ENCODE results near the gene VPS39.
"Not testable (repeated sequence)": the region's sequence is repeated elsewhere in the genome, so short reads cannot be mapped to it uniquely, and the experiment has no call there.

Gene VPS39, protein sequence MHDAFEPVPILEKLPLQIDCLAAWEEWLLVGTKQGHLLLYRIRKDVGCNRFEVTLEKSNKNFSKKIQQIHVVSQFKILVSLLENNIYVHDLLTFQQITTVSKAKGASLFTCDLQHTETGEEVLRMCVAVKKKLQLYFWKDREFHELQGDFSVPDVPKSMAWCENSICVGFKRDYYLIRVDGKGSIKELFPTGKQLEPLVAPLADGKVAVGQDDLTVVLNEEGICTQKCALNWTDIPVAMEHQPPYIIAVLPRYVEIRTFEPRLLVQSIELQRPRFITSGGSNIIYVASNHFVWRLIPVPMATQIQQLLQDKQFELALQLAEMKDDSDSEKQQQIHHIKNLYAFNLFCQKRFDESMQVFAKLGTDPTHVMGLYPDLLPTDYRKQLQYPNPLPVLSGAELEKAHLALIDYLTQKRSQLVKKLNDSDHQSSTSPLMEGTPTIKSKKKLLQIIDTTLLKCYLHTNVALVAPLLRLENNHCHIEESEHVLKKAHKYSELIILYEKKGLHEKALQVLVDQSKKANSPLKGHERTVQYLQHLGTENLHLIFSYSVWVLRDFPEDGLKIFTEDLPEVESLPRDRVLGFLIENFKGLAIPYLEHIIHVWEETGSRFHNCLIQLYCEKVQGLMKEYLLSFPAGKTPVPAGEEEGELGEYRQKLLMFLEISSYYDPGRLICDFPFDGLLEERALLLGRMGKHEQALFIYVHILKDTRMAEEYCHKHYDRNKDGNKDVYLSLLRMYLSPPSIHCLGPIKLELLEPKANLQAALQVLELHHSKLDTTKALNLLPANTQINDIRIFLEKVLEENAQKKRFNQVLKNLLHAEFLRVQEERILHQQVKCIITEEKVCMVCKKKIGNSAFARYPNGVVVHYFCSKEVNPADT

DNA sequence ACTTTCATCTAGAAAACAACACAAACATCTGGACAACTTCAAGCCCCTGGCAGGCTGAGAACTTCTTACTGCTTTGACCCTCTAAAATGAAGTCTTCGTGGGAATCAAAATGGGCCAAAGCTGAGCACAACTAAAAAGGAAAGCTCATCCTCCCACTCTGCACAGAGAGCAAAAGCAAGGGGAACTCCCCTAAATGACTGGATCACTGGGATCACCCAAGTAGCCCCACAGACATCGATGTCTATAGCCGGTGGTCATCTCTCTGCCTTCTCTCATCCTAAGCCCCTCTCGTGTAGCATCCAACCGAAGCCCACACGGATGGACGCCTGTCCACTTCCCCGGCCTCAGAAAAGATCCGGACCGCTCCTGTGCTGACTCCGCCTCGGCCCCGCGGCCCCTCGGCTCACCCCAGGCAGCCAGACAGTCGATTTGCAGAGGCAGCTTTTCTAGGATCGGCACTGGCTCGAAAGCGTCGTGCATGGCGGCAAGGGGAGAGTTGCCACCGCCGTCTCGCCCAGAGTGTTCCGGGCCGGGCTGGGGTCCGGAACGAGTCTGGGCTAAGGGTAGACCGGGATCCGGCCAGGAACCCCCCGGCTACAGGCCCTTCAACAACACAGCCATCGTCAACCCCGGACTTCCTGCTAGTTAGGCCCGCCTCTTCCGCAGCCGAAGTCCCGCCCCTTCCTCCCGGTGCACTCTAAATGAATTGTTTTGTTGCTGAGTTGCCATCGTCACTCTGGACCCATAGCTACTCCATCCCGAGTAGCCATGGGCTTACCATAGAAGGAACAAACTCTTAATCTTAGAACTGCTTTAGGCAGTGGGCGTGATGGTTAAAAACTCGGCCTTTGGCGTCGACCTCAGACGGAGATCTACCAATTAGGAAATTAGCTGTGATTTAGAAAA, at the start of gene VPS39:
Gene VPS39 (minus strand): TSS at position 631 of the 906 bp plus-strand sequence. CDS start 151 bp downstream, at position 480.
- peak; percentile 79 for DNase-seq (ENCODE audit: low read depth)

DNA sequence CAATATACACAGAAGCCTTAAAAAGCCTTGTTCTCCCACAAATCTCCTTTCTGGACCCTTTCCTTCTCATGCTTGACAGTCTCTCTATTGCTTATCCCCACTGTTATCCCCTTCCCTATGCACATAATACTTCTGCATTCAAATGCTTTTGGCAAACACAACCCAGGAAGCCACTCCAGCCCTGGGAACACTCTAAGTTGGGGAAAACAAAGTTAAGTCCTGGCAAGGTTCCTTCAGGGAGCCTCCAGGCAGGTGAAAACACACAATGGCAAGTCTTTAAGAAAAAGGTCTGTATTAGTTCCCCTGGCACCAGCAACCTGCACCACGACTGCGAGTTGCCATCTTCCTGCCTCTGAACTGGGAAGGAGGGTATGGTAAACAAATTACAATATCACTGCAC, 45.2 kb upstream of the VPS39 start:
- DNase-seq (ENCODE audit: low read depth) = no peak

DNA sequence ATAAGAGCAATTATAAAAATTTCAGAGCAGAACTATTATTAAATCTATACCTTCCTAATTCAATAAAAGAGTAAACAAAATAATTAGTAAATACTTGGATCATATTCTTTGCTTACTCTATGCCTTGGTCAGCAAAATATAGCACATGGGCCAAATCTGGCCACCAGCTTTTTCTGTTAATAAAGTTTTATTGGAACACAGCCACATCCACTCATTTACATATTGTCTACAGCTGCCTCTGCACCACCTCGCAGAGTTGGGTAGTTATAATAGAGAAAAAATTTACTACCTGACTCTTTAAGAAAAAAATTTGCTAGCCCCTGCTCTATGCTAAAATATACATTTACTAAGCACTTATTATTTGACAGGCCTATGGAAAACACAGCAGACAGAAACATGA, 32.7 kb upstream of the VPS39 start:
- DNase-seq (ENCODE audit: low read depth) = no peak

DNA sequence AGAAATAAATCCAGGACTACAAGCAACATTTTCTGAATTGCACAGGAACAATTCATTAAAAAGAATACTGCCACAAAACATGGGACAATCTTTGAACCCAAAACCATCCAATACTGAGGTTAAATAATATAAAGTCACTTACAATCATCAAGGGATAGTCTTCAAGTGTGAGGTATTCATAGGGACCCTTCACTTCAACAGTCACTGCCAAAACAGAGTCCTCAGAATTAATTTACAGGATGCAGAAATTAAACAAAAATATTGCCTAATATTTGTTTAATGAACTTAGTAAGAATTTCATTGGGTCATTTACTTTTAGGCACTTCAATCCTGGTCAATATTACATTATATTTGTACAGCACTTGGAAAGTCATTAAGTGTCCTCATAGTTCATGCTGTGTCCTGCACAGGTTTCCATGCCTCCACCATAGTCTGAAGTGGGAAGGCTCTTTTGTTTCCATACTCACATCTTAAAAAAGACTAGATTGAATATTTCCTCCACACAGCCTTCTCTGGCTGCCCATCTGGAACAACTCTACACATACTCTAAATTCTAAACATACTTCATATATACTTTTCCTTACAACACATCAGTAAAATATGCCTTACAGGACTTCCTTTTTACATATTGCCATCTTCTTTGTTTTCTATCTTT, 31.6 kb upstream of the VPS39 start:
- DNase-seq (ENCODE audit: low read depth) = no peak

DNA sequence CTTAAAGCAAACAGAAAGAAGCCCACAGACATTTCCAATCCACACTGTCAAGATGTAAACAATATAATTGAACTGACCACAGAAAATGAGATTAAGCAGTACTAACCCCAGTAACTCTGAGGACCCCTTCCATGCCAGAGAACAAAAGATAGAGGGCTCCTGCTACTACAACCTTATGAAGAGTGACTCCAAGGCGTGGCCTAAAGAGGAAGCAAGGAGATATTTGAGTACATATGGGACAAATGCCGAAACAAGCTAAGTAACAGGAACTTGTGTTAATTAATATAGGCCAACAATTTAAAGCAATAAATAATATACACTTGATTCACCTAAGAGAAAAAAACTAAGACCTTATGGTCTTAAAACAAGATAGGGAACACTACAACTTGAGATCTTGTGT, 25.0 kb upstream of the VPS39 start:
- no peak for DNase-seq (ENCODE audit: low read depth)

DNA sequence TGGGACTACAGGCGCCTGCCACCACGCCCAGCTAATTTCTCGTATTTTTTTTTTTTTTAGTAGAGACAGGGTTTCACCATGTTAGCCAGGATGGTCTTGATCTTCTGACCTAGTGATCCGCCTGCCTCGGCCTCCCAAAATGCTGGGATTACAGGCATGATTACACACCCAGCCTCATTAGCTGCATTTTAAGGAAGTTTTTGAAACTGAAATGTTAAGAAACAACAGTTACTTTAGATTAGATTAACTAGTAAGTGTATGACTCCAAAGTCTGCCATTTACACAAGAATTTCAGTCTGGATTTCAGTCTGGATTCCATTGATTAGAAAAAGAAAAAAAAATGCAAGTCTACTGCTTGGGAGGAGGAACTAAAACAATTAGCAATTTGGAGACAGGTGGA, 24.5 kb upstream of the VPS39 start:
- DNase-seq (ENCODE audit: low read depth) = no peak

DNA sequence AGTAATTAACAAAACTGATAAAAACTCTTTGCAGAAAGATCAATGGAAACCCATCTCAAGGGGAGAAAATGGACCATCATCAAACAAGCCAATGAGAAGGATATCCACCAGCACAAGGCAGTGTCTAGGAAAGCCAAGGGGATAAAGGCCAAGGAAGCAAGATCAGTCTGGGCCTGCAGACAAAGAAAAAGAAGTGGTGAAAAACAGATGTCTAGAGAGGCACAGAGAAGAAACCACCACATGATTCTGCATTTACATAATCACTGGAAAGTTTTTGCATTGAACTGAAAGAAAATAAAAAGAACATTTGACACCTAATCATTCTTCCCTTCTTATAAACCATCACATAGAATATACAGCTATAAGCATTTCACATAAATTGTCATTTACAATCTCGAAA, 23.0 kb upstream of the VPS39 start:
- no peak for DNase-seq (ENCODE audit: low read depth)

DNA sequence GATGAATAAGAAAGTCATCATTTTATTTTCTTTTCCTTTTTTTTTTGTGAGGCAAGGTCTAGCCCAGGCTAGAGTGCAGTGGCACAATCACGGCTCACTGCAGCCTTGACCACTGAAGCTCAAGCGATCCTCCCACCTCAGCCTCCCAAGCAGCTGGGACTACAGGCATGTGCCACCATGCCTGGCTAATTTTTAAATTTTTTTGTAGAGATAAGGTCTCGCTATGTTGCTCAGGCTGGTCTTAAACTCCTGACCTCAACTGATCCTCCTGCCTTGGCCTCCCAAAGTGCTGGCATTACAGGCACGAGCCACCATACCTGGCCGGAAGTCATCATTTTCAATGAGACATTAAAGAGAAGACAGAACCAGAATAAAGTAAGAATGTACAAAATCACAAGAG, 20.9 kb upstream of the VPS39 start:
- not testable (repeated sequence) for DNase-seq (ENCODE audit: low read depth)

DNA sequence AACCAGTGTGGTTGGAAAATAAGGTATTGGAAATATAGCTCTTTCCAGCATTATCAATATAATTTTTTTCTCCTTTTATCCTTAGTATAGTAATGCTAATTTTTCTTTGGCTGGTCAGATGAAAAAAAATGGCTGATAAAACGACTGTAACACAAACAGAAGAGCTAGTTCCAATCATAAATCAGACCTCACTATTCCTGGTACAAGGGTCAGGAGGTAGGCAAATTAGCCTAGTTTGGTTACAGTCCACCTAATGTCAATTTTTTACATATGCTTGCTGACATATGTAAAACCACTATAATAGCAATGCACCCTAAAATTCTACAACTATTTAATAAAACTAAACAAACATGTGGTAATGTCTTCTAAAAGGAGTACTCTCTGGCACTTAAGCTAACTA, 19.9 kb upstream of the VPS39 start:
- DNase-seq (ENCODE audit: low read depth) = no peak

DNA sequence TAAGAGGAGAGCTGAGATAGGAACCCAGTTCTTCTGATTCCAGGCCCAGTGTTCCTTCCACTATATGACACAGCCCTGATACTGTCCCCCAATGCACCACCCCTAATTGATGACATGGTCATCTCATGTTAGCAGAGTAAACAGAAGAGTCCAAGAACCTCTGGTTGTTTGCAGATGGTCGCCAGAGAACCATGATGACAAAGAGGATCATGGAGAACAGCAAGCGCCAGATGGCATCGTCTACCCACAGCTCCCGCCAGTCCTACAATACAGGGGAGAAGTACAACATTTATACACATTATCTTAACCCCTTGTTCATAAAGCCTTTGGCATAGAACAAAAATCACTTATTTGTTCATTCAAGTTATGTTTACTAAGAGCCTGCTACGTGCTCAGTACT, 18.5 kb upstream of the VPS39 start:
- no peak for DNase-seq (ENCODE audit: low read depth)

DNA sequence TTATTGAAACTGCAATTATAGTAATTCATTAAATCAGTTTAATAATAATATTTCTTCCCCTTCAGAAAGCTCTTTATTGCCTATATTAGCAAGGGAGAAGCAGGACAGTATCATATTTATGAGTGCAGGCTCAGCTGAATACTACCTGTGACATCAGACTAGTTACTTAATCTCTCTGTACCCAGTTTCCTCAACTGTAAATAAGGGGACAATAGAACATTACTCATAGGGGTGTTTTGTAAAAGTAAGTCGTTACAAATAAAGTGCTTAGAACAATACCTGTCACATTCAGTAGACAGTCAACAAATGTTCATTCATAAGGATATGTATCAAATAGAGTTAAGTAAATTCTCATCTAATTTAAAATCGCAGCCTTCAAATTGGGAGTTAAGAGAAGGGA, 12.1 kb upstream of the VPS39 start:
- no peak for DNase-seq (ENCODE audit: low read depth)

DNA sequence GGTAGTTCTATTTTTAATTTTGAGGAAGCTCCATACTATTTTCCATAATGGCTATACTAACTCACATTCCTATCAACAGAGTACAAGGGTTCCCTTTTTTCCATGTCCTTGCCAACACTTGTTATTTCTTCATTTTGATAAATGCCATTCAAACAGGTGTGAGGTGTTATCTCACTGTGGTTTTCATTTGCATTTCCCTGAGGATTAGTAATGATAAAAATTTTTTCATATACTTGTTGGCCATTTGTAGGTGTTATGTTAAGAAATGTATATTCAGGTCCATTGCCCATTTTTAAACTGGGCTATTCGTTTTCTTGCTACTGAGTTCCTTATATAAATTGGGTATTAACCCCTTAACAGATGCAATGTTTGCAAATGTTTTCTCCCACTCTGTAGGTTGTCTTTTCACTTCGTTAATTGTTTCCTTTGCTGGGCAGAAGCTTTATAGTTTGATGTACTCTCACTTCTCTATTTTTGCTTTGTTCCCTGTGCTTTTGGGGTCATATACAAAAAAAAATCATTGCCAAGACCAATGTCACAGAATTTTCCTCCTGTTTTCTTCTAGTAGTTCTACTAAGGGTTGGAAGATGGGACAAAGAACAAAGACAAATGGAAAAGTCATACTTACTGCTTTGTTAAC, 11.0 kb upstream of the VPS39 start:
- no peak for DNase-seq (ENCODE audit: low read depth)

DNA sequence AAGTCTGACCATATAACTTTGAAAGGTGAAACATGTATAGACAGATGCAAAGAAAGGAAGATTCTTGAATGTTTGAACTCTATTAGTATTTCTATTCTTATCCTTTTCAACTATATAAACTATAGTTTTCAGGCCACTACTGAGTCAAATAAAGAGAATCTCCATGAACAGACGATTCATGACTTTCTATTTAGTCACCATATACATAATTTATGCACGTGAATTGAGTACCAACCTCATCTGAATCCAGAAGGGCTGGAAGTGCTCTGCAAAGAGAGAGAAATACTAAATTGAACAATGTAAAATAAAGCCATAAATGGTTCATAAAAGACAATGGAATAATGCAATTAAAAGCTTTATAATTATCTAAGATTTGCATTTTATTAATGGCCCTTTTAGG, 9.5 kb upstream of the VPS39 start:
- DNase-seq (ENCODE audit: low read depth) = no peak

DNA sequence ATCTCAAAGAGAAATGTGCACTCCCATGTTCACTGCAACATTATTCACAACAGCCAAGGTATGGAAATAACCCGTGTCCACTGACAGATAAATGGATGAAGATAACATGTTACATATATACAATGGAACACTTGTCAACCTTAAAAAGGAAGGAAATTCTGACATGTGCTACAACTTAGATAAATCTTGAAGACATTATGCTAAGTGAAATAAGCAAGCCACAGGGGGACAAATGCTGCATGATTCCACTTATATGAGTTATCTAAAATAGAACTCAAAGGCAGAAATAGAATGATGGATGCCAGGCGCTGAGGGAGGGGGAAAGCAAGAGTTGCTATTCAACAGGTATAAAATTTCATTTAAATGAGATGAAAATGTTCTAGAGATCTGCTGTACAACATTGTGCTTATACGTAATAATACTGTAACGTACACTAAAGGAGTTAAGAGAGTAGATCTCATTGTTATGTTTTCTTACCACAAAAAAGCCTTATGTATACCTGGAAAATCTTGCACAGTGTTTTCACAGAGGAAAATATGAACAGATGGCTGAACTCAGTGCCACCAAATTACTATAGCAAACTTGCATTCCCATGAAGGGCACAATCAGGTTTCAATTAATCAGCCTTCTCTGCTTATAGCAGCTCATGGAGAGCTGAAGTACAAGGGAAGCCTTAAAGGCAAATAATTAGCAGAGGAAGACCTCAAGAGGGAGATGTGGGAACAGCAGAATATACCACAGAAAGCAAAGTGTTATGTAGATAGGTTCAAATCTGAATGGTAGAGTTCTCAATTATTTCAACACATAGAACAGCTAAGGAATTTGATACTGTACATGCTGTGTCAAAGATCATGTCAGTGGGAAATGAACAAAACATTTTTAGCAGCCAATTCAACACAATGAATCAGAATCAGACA, 8.1 kb upstream of the VPS39 start:
- DNase-seq (ENCODE audit: low read depth) = peak; percentile 10

DNA sequence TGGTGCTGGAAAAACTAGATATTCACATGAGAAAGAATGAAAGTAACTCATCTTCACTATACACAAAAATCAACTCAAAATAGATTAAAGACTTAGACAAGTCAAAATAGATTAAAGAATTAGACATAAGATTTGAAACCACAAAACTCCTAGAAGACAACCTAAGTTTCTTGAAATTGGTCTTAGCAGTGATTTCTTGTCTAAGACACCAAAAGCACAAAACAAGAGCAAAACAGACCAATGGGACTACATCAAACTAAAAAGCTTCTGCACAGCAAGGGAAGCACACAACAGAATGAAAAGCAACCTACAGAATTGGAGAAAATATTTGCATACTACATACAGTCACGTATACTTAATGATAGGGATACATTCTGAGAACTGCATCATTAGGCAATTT, 6.5 kb upstream of the VPS39 start:
- DNase-seq (ENCODE audit: low read depth) = no peak

DNA sequence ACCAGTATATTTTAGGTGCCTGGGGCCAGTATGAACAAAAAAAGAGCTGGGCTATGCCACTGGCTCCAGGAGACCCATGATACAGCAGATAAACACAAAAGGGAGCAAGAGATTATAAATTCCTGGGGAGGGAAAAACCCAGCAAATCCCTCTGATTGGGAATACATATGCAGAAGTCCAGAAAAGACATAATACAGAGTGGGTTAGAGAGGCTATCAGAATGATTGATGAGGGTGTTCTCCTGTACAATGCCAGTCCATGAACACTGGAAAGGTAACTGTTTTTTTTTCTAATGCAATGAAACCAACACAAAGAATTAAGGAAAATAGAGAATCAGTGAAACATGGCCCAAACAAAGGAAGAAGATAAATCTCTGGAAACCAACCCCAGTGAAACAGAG, 5.4 kb upstream of the VPS39 start:
- no peak for DNase-seq (ENCODE audit: low read depth)

DNA sequence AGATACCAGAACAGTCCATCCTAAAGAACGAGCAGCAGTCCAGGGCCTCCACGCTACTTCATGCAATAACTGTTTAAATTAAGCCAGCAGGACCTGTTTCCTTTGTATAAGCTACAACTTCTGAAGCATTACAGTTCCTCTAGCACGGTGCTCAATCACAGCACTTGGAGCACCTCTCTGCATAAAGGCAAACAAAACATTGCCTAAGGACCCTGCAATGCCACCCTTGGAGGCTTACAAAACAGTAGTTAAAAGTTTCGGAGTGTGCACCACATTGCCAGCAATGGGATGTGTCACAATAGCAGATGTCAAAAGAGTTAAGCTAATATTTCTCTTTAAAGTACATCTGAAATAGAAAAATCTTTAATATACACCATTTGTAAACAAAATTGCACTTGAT, 2.6 kb upstream of the VPS39 start:
- DNase-seq (ENCODE audit: low read depth) = no peak

DNA sequence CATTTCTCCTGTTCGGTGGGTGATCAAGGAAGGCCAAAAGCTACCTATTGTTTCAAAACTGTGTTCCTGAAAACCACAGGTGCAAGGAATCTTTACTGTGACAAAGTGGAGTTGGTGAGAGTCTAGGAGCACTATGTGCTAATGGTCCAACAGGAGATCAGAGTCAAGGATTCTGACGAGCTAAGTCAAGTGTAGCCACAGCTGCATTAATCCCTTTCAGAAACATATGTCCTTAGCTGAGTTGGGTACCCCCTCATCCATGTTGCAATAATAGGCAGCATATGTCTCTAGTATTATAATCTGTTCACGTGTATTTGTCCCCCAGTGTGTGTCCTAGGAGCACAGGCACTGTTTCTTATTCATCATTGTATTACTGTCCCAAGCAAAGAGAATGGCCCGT, 1.7 kb downstream of the VPS39 start:
- no peak for DNase-seq (ENCODE audit: low read depth)

DNA sequence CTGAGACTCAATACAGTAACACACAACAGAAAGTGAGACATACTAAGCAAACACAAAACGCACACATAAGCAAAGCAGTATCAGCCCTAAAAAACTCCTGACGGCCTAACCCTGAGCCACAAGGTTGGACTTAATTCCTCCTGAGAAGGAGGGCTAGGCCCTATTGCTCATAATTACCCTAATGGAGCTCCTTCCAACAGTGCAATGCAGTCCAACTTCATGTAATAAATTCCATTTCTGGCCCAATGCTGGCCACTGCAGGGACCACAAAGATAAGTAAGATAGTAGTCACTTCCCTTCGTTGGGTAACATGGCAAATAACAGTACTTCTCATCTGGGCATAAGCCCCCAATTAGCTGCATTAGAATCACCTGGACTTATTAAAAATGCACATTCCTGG, 4.2 kb downstream of the VPS39 start:
- DNase-seq (ENCODE audit: low read depth) = no peak

DNA sequence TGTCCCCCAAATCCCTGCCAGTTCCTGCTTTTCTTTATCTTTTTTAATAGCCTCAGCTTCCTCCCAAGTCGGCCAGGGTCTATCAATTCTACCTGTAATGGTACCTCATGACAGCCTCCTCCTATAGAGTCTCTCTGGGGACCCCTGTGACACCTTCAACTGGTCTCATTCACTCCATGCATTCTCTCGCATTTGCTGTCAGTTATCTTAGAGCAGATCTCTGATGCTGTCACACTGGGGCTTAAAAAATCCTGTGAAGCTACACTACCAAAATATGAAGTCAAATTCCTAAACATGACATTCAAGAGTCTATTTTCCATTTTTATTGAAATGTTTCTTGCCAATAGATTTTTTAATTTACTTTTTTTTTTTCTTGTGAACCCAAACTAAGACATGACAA, 5.5 kb downstream of the VPS39 start:
- DNase-seq (ENCODE audit: low read depth) = no peak

All from fibroblast of the conjunctiva (primary cell).